GM15510 (cell line): ENCODE measurements around the gene VANGL1.

Experiments
- POLR2A ChIP-seq: IDR thresholded peaks from 3 replicates; pipeline ENCODE4 v1.6.1; 2011; ENCODE audit warnings: borderline replicate concordance; ENCODE audit not compliant: insufficient read length; ENCODE audit errors: extremely low read depth

The VANGL1 gene

GRCh38 chr1:115641762-115642167 lies at the start of gene VANGL1:
VANGL1 (plus strand) TSS chr1:115641970; CDS start chr1:115651414, 9,444 bp downstream.
- peak; percentile 52 for TF ChIP-seq POLR2A

GRCh38 chr1:115592264-115592663 lies 49.5 kb upstream of the VANGL1 start:
- no peak for TF ChIP-seq POLR2A

GRCh38 chr1:115593365-115594259 lies 48.2 kb upstream of the VANGL1 start:
- TF ChIP-seq POLR2A: no peak

GRCh38 chr1:115594600-115594999 lies 47.2 kb upstream of the VANGL1 start:
- no peak for TF ChIP-seq POLR2A

GRCh38 chr1:115595279-115596079 lies 46.3 kb upstream of the VANGL1 start:
- TF ChIP-seq POLR2A: no peak

GRCh38 chr1:115596080-115596780 lies 45.5 kb upstream of the VANGL1 start:
- no peak for TF ChIP-seq POLR2A

GRCh38 chr1:115604508-115604907 lies 37.3 kb upstream of the VANGL1 start:
- TF ChIP-seq POLR2A: no peak

GRCh38 chr1:115606305-115606704 lies 35.5 kb upstream of the VANGL1 start:
- TF ChIP-seq POLR2A: no peak

- TF ChIP-seq POLR2A: no peak
These were observed 32.7 kb upstream of the VANGL1 start for GRCh38 chr1:115609021-115609420.

- TF ChIP-seq POLR2A: no peak
These were observed 28.0 kb upstream of the VANGL1 start for GRCh38 chr1:115613767-115614166.

GRCh38 chr1:115620453-115620852 lies 21.3 kb upstream of the VANGL1 start:
- TF ChIP-seq POLR2A: no peak

GRCh38 chr1:115620950-115621349 lies 20.8 kb upstream of the VANGL1 start:
- TF ChIP-seq POLR2A: no peak

- TF ChIP-seq POLR2A: no peak
These were observed 16.9 kb upstream of the VANGL1 start for GRCh38 chr1:115624859-115625258.

GRCh38 chr1:115630342-115630741 lies 11.4 kb upstream of the VANGL1 start:
- TF ChIP-seq POLR2A: no peak
